ENCODE measurements around the gene CATSPERD.

CATSPERD gene

GRCh38 chr19:5677136-5677535 is 43.3 kb upstream of the CATSPERD start:
- TF ChIP-seq CTCF (IDR thresholded peaks at IDR 0.05), result no peak

GRCh38 chr19:5677580-5677979 is 42.9 kb upstream of the CATSPERD start:
- no peak for TF ChIP-seq CTCF (IDR thresholded peaks at IDR 0.05)

- TF ChIP-seq CTCF (IDR thresholded peaks at IDR 0.05), result no peak
These were observed 42.2 kb upstream of the CATSPERD start for GRCh38 chr19:5678071-5678718.

- no peak for TF ChIP-seq CTCF (IDR thresholded peaks at IDR 0.05)
These were observed 41.0 kb upstream of the CATSPERD start for GRCh38 chr19:5679289-5680083.

DNA sequence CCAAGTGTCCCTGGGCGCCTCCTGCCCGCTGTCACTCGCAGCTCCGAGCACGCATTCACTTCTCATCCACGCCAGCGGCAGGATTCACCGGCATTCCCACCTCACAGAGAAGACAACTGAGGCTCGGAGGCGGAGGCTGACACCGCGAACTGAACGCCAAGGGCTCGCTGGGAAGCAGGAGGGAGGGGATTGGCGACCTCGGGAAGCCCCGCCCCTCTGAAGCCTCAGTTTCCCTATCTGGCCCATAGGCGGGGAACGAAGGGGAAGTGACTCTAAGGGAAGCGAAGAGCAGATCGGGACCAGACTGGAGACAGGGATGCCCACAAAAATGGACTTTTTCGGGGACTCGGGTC is 40.4 kb upstream of the CATSPERD start:
- TF ChIP-seq CTCF (IDR thresholded peaks at IDR 0.05), result no peak

DNA sequence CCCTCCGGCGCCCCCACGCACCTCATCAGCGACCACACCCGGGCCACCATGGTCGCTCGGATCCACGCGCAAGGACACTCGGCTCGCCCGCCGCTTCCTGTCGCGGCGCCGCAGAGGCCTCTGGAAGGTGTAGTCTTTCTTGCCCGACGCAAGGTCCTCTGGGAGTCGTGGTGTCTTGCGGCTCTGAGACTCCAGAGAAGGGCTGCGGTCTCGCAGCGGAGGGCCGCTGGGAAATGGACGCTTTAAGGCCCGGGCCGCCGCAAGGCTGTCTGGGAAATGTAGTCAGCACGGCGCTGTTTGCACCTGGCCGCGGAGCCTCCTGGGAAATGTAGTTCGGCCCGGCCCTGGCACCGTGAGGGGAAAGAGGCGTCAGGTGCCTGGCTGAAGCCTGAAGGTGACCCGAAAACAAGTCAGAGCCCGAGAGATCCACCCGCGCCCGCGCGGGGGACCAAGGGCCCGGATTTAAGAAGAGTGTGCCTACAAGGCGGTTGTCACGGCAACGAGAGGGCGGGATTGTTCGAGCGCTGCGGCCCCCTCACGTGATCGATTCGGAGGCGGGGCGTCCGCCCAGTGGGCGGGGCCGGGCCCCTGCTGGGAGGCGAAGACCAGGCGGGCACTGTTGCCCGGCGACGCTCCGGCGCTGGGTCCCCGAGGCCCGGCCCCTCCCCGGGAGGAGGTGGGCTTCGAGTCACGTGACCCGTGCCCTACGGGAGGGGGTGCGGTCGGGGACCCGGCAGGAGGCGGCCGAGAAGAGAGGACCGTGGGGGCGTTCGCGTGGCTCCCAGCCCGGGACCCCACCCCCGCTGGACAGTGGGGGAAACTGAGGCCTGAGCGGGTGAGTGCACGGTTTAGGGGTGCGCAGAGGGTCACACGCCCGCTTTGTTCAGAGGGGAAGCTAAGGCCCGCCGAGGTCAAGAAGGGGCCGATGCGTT is 39.7 kb upstream of the CATSPERD start, which contains the start of the genes HSD11B1L and MICOS13:
TSS of gene HSD11B1L (plus strand) at position 591 of the 932 bp plus-strand sequence. CDS start 3,806 bp downstream, outside the sequence.
TSS of gene MICOS13 (minus strand) at position 80 of the 932 bp plus-strand sequence. CDS start at position 50, 30 bp downstream.
- no peak for TF ChIP-seq CTCF (IDR thresholded peaks at IDR 0.05)
